Suprapubic skin (tissue), 4 donors: ENCODE data around the gene MAST4. TPM values are rescaled to one million over a fixed set of nuclear protein-coding genes. Genes with fewer than 3 reads are reported as not detected.

Experiments used
- DNase-seq, 2 donors: peaks; one replicate each; pipeline ENCODE4 v3.0.0-alpha.2; 2019; ENCODE audit warnings: low spot score in 2 of 2
- H3K27ac ChIP-seq: fragments of 200-600 bp; sonication (generic); one replicate; pipeline ENCODE4 v1.5.1; 2019
- H3K27me3 ChIP-seq: fragments of 200-600 bp; sonication (generic); one replicate; pipeline ENCODE4 v1.5.1; 2019
- H3K36me3 ChIP-seq: fragments of 200-600 bp; sonication (generic); one replicate; pipeline ENCODE4 v1.5.1; 2019
- H3K4me1 ChIP-seq: fragments of 200-600 bp; sonication (generic); one replicate; pipeline ENCODE4 v1.5.1; 2019
- H3K4me3 ChIP-seq: fragments of 200-600 bp; sonication (generic); one replicate; pipeline ENCODE4 v1.5.1; 2019; ENCODE audit warnings: mild to moderate bottlenecking
- H3K9me3 ChIP-seq: fragments of 200-600 bp; sonication (generic); one replicate; pipeline ENCODE4 v1.5.1; 2019
- EP300 ChIP-seq: sonication (generic); formaldehyde crosslinking; IDR thresholded peaks from one replicate; pipeline ENCODE4 v1.6.1; 2017; ENCODE audit warnings: antibody characterized with exemption
- POLR2A ChIP-seq, 2 donors: fragments of 450-650 bp; IDR thresholded peaks; one replicate each; pipeline ENCODE4 v1.6.1; 2017; ENCODE audit warnings: antibody characterized with exemption in 2 of 2, mild to moderate bottlenecking in 2 of 2, moderate library complexity in 2 of 2
- POLR2AphosphoS5 ChIP-seq, 3 donors: sonication (generic); formaldehyde crosslinking; IDR thresholded peaks; one replicate each; pipeline ENCODE4 v1.6.1; 2017; ENCODE audit warnings: antibody characterized with exemption in 3 of 3
- WGBS: methylation state at CpG from one replicate; pipeline ENCODE4 v1.1.5; 2018; 5-methylcytosine and 5-hydroxymethylcytosine counted together
- total RNA-seq, 4 donors: library from RNA; depleted of rRNA; stranded (reverse); fragments of >200 nt; gene quantifications; one replicate each; pipeline ENCODE4 v1.1.0, GENCODE V29; 2016
- TF ChIP-seq, protein P1 (sequence below), 2 donors: fragments of 200-600 bp in 1 of 2; fragments of 450-650 bp in 1 of 2; sonication (generic) in 1 of 2; IDR thresholded peaks; one replicate each; pipeline ENCODE4 v1.5.1; 2016 to 2019; ENCODE audit warnings: antibody characterized with exemption in 2 of 2, mild to moderate bottlenecking in 1 of 2, moderate library complexity in 1 of 2

MAST4 gene
- total RNA-seq, 4 donors from 2014 or later, result 79.2 to 144 (median 98.1) TPM

DNA sequence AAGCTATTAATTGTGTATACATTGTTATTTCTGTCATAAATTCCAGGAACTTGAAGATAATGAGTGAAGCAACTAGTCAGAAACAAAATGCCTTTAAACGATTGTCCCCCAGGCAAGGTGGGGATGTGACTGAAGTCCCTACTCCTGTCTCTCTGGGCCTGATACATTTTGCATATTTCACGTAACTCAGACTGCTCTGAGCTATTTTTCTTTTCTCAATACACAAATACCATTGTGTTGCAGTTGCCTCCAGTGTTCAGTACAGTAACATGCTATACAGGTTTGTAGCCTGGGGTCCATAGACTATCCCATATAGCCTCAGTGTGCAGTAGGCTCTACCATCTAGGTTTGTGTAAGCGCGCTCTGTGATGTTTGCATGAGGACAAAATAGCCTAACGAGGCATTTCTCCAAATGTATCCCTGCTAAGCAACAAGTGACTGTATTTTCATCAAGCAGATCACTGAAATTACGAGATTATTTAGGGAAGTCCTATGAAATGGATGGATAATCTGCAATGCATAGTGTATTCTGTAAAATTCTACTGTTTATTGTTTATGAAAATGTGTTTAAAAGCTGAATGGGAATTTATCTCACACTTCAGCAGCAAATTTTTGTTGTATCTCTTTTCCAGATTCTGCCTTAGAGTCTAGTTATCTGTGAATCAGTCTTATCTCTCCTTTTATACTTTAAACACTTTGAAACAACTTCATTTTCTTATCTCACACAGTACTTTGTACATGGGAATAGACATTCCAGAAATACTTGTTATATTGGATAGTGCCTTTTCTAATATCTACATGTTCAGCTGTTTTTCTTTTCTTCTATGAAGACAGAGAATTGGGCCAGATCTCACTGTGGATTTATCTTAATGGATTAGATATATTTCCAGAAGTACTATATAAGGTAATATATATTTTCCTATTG, 449.9 kb downstream of the MAST4 start:
- 82% methylated on average over 6 of the region's 6 CpGs for WGBS
- no peaks in the 10 kb centered on the region for H3K9me3 ChIP-seq
- DNase-seq, result no peak
- H3K36me3 ChIP-seq, result no peaks in the 10 kb centered on the region
- TF ChIP-seq, protein P1, sequence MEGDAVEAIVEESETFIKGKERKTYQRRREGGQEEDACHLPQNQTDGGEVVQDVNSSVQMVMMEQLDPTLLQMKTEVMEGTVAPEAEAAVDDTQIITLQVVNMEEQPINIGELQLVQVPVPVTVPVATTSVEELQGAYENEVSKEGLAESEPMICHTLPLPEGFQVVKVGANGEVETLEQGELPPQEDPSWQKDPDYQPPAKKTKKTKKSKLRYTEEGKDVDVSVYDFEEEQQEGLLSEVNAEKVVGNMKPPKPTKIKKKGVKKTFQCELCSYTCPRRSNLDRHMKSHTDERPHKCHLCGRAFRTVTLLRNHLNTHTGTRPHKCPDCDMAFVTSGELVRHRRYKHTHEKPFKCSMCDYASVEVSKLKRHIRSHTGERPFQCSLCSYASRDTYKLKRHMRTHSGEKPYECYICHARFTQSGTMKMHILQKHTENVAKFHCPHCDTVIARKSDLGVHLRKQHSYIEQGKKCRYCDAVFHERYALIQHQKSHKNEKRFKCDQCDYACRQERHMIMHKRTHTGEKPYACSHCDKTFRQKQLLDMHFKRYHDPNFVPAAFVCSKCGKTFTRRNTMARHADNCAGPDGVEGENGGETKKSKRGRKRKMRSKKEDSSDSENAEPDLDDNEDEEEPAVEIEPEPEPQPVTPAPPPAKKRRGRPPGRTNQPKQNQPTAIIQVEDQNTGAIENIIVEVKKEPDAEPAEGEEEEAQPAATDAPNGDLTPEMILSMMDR (IDR thresholded peaks at IDR 0.05), result no peak
- TF ChIP-seq POLR2AphosphoS5 (IDR thresholded peaks at IDR 0.05), result no peak
- no peak for TF ChIP-seq POLR2A (IDR thresholded peaks at IDR 0.05)
- no peak for TF ChIP-seq EP300
- peaks cover 47% of the 10 kb centered on the region for H3K4me1 ChIP-seq
- H3K4me3 ChIP-seq, result no peak overlapping the region
- no peaks in the 10 kb centered on the region for H3K27me3 ChIP-seq
- H3K27ac ChIP-seq, result no peak overlapping the region

DNA sequence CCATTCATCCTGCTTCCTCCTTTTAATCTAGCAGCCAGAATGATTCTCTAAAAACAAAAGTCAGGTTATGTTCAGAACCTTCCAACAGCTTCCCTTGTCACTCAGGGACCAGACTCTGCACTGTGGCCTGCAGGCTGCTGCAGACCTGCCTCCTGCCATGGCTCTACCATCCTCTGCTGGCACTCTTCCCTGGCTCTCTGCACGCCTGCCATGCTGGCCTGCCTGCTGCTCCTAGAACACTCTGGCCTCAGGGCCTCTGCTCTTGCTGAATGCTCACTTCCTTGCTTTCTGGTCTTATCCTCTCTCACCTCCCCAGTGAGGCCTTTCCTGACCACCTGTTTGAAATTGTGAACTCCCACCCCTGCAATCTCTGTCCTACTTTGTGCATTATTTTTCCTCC, 451.0 kb downstream of the MAST4 start:
- DNase-seq, result no peak
- H3K4me1 ChIP-seq, result peaks cover 46% of the 10 kb centered on the region
- WGBS, result 44% methylated on average over 1 of the region's 1 CpG
- TF ChIP-seq, protein P1 (IDR thresholded peaks at IDR 0.05), result no peak
- TF ChIP-seq POLR2AphosphoS5 (IDR thresholded peaks at IDR 0.05) (no peak), EP300 (no peak), POLR2A (IDR thresholded peaks at IDR 0.05) (no peak)
- H3K4me3 ChIP-seq, result no peak overlapping the region
- no peaks in the 10 kb centered on the region for H3K27me3 ChIP-seq
- no peak overlapping the region for H3K27ac ChIP-seq
- no peaks in the 10 kb centered on the region for H3K9me3 ChIP-seq
- no peaks in the 10 kb centered on the region for H3K36me3 ChIP-seq

DNA sequence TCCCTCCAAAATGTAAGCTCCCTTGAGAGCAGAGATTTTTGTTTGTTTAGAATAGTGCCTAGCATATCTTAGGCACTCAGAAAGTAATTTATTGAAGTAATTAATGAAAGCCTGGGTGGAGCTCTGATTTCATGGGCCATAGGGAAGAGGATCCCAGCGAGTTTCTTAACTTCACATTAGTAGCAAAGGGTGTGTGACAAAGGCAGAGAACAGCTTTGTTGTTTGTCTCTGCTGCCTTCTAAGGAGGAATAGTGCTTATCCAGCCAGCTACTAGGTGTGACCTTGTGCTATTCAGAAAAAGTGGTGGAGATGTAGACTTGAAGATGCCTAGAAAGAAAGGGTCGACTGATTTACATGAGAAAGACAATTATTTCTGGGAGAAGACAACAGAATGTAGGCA, 451.4 kb downstream of the MAST4 start:
- H3K27ac ChIP-seq, result no peak overlapping the region
- H3K27me3 ChIP-seq, result no peaks in the 10 kb centered on the region
- H3K36me3 ChIP-seq, result no peaks in the 10 kb centered on the region
- WGBS, result 66% methylated on average over 2 of the region's 2 CpGs
- no peak overlapping the region for H3K4me3 ChIP-seq
- DNase-seq, result no peak
- TF ChIP-seq EP300, result no peak
- TF ChIP-seq, protein P1 (IDR thresholded peaks at IDR 0.05), result no peak
- TF ChIP-seq POLR2AphosphoS5 (IDR thresholded peaks at IDR 0.05), result no peak
- TF ChIP-seq POLR2A (IDR thresholded peaks at IDR 0.05), result no peak
- H3K4me1 ChIP-seq, result peaks cover 42% of the 10 kb centered on the region
- no peaks in the 10 kb centered on the region for H3K9me3 ChIP-seq

DNA sequence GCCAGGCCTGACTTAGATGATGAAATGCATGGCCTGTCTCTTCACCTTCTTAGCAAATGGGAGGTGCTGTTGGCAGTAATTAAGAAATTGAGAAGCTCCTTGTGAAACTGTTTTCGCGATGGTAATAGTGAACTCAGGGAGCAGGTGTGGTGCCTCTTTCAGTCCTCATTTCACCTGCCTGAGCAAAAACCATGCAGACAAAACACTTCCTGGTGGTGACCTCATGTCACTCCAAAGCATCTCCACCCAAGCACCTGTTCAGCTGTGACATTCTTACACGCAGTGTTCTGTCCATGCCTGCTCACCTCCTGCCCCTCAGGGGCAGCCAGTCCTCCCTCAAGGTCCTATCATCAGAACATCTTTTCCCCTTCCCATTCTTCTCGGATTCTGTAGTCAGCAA, 453.9 kb downstream of the MAST4 start:
- Histone ChIP-seq H3K4me3 (no peak overlapping the region), H3K9me3 (no peaks in the 10 kb centered on the region), H3K36me3 (no peaks in the 10 kb centered on the region), H3K27ac (peak overlapping the region; percentile 1), H3K27me3 (no peaks in the 10 kb centered on the region), H3K4me1 (peaks cover 31% of the 10 kb centered on the region)
- 74% methylated on average over 4 of the region's 4 CpGs for WGBS
- no peak for TF ChIP-seq EP300
- TF ChIP-seq POLR2AphosphoS5 (IDR thresholded peaks at IDR 0.05), result no peak
- TF ChIP-seq, protein P1 (IDR thresholded peaks at IDR 0.05), result no peak
- no peak for TF ChIP-seq POLR2A (IDR thresholded peaks at IDR 0.05)
- no peak for DNase-seq

DNA sequence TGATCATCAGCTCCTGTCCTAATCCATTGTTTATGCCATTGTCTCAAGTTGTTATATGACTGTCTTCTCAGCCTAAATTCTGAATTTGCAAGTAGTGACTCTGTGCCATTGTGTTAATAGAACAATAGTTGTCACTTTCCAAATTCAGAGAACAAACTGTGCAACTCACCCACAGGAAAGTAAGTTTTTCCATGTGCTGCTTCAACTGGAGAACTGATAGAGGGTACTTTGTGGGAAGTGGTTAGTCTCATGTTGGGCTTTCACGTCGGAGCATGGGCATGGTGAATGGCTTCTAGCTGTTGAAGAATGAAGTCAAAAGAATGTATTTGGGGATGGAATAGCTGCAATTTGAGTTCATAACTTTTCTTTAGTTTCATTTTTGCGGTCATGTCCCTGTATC, 454.4 kb downstream of the MAST4 start:
- Histone ChIP-seq H3K27ac (peak overlapping the region; percentile 1), H3K36me3 (no peaks in the 10 kb centered on the region), H3K9me3 (no peaks in the 10 kb centered on the region), H3K27me3 (no peaks in the 10 kb centered on the region), H3K4me1 (peaks cover 31% of the 10 kb centered on the region), H3K4me3 (no peak overlapping the region)
- DNase-seq, result no peak
- 84% methylated on average over 3 of the region's 3 CpGs for WGBS
- TF ChIP-seq EP300, result no peak
- TF ChIP-seq POLR2AphosphoS5 (IDR thresholded peaks at IDR 0.05), result no peak
- no peak for TF ChIP-seq POLR2A (IDR thresholded peaks at IDR 0.05)
- TF ChIP-seq, protein P1 (IDR thresholded peaks at IDR 0.05), result no peak
